CD4-positive, alpha-beta T cell treated with Interleukin-6 at 100 ng/mL for 8 hours (primary cell): Measurements from ENCODE around the gene ALG2.
A peak's percentile ranks its signal among the peaks of the same experiment; 100 is the strongest.

ENCODE experiments used
- DNase-seq: peaks from one replicate; pipeline ENCODE4 v3.0.0-alpha.2; 2020; ENCODE audit warnings: mixed read lengths, low spot score

ALG2 gene, protein sequence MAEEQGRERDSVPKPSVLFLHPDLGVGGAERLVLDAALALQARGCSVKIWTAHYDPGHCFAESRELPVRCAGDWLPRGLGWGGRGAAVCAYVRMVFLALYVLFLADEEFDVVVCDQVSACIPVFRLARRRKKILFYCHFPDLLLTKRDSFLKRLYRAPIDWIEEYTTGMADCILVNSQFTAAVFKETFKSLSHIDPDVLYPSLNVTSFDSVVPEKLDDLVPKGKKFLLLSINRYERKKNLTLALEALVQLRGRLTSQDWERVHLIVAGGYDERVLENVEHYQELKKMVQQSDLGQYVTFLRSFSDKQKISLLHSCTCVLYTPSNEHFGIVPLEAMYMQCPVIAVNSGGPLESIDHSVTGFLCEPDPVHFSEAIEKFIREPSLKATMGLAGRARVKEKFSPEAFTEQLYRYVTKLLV

DNA sequence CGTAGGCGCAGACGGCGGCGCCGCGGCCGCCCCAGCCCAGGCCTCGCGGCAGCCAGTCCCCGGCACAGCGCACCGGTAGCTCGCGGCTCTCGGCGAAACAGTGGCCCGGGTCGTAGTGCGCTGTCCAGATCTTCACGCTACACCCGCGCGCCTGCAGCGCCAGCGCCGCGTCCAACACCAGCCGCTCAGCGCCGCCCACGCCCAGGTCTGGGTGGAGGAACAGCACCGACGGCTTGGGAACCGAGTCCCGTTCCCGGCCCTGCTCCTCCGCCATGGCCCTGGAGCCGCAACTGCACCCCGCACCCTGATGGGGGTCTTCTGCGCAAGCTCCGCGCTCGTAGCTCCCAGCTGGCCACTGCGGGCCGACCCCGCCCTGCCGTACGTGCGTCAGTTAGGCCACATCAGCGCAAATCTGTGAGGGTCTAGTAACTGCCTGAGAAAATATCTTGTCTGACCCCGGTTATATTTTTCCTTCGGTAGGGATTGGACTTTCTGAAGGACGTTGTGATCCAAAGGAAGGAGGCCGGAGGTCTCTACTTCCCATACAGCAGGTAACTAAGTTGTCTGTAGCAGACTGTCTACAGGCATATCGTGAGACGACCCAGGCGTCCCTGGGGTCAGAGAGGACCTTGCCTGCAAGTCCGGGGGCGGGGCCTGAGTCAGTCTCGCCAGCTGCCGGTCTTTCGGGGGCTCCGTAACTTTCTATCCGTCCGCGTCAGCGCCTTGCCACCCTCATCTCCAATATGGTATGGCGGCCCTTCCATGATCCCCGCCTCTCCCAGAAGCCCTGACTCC is at the start of gene ALG2, which contains the start of gene SEC61B:
Gene ALG2 (minus strand): TSS at position 322 of the 795 bp plus-strand sequence. CDS start 48 bp downstream, at position 274.
Gene SEC61B (plus strand): TSS at position 662 of the 795 bp plus-strand sequence. CDS start 82 bp downstream, at position 744.
- DNase-seq: peak; percentile 90

- no peak for DNase-seq
These were observed 48.7 kb upstream of the ALG2 start for GRCh38 chr9:99270491-99270890.

- DNase-seq: no peak
These were observed 47.7 kb upstream of the ALG2 start for GRCh38 chr9:99269416-99269815.

GRCh38 chr9:99266255-99267023 is 44.7 kb upstream of the ALG2 start:
- DNase-seq: peak; percentile 43

GRCh38 chr9:99265691-99266090 is 43.9 kb upstream of the ALG2 start:
- DNase-seq: no peak

GRCh38 chr9:99264070-99264680 is 42.4 kb upstream of the ALG2 start:
- DNase-seq: no peak

- DNase-seq: no peak
These were observed 41.2 kb upstream of the ALG2 start for GRCh38 chr9:99262949-99263418.

DNA sequence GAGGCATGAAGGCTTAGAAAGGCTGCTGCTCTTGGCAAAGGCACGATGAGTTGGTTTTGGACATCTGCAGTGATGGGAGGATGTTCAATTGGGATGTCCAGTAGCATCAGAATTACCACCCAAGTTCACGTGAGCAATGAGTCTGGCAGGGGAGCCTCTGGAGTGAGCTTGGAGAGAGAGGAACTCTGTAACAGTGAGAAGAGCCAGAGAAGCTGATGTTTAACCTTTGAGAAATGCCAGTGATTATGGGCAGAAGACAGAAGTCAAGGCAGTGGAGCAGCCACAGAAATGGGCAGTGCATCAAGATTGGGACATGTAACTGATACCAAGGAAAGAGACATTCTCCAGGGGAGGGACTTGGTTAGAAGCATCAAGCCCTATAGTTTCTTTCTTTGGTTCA is 40.2 kb upstream of the ALG2 start:
- DNase-seq: no peak

GRCh38 chr9:99259231-99259918 is 37.6 kb upstream of the ALG2 start:
- DNase-seq: peak; percentile 33

- no peak for DNase-seq
These were observed 36.1 kb upstream of the ALG2 start for GRCh38 chr9:99257723-99258389.

DNA sequence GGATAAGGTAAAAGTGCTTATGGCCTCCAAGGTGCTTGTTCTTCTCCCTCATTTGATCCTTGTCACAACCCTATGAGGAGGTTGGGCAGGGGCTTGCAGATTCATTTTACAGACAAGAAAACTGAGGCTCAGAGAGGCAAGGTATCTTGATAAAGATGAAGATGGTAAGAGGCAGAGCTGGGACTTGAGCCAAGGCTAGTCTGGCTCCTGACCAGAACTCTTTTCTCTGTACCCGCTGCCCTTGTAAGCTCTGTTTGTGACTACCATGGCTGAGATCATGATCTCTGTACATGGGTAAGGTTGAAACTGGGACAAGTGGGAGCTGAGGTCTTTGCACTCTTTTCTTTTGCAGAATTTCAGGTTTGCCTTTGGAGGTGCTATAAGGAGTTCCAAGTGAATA is 33.9 kb upstream of the ALG2 start:
- no peak for DNase-seq

GRCh38 chr9:99253772-99254431 is 32.2 kb upstream of the ALG2 start:
- DNase-seq: peak; percentile 14

- no peak for DNase-seq
These were observed 31.4 kb upstream of the ALG2 start for GRCh38 chr9:99253134-99253533.

DNA sequence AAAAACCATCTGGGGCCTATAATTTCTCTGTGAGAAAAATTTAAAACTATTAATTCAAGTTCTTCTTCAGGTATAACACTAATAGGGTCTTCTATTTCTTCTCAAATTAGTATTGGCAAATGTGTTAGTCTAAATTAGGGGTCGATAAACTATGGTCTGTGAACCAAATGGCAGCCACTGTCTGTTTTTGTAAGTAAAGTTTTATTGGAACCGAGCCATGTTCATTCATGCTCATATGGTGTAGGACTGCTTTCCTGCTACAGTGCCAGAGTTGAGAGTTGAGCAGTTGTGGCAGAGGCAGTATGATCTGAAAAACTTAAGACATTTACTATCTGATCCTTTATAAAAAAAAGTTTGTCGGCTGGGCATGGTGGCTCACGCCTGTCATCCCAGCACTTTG is 29.4 kb upstream of the ALG2 start:
- no peak for DNase-seq

- no peak for DNase-seq
These were observed 27.9 kb upstream of the ALG2 start for GRCh38 chr9:99249619-99250018.

DNA sequence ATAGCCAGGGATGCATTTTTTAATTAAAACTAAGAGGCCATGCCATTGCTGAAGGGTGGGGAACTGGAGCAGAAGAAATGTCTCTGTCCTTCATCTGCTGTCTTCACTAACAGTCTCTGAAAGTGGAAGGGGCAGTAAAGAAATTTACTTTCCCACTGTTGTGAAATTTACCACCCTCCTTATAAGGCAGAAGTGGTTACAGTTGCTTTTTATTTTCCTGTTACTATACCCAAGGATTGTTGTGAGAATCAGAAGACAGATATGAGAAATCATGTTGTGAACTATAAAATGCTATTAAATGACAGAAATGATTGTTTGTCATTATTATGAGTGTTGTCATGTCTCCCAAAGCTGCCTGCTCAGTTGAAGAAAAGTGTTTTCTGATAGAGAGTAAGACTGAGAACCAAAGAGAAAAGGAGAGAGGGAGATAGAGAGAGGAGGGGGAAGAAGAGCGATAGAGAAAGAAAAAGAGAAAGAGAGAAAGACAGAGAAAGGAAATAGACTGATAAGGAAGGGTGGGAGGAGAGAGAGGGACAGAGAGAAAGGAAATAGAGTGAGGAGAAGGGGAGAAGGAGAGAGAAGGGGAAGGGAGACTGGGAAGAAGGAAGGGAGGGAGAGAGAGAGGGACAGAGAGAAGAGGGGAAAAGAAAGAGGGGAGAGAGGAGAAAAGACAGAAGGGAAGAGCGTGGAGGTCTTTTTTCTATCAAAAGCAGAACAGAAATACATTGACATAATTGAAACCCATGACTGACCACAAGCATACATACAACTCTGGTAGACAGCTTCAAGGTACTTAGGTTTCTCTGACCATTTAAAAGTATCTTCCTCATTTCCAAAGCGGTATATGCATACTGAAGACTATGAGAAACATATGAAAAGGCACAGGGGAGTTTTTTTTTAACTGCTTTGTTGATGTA is 22.9 kb upstream of the ALG2 start:
- DNase-seq: no peak

- no peak for DNase-seq
These were observed 19.4 kb upstream of the ALG2 start for GRCh38 chr9:99241106-99241505.

- DNase-seq: no peak
These were observed 17.8 kb upstream of the ALG2 start for GRCh38 chr9:99239341-99240060.
